ENCODE results near the gene CUX1. TPM values are rescaled to one million over a fixed set of nuclear protein-coding genes. Genes with fewer than 3 reads are reported as not detected.

CUX1 gene
- total RNA-seq, 4 donors from 2014 or later, result 40.8 to 62.1 (median 43.8) TPM

DNA sequence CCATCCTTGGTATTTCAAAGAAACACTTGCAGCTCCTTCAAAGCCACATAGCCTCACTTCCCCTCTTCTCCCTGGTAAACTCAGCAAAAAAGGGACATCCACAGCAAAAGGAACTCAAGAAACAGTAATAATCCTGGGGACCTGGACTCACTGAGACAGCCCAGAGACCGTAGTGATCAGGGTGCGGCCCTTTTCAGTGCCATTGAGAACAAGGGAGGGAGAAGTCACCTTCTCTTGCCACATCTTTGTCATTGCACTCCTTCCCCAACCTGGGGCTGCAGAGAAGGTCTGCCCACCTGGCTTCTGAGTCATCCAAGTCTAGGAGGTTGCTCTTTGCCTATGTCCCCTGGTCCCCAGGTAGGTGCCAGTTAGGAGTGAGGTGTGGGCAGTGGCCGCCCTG, 375.4 kb downstream of the CUX1 start:
- 93 to 94% methylated on average over 3 of the region's 3 CpGs for WGBS, 2 donors
- intact Hi-C loops (cut with DNase I; ENCODE audit: low total_unique reads), result no loop called here
- H3K4me3 ChIP-seq (ENCODE audit: low read depth, poor library complexity, severe bottlenecking), result no peak overlapping the region
- no peak for DNase-seq (ENCODE audit: low spot score in 2 of 2)
- TF ChIP-seq POLR2A (IDR thresholded peaks at IDR 0.05), result no peak
- TF ChIP-seq CTCF (IDR thresholded peaks at IDR 0.05), result no peak

- DNase-seq (ENCODE audit: low spot score in 2 of 2), result no peak
- WGBS, 2 donors, result 88 to 95% methylated on average over 8 of the region's 8 CpGs
- intact Hi-C loops (cut with DNase I; ENCODE audit: low total_unique reads), result no loop called here
- H3K4me3 ChIP-seq (ENCODE audit: low read depth, poor library complexity, severe bottlenecking), result no peak overlapping the region
- no peak for TF ChIP-seq CTCF (IDR thresholded peaks at IDR 0.05)
- TF ChIP-seq POLR2A (IDR thresholded peaks at IDR 0.05), result no peak
Measured at GRCh38 chr7:102193806-102194205, 376.4 kb downstream of the CUX1 start.

- DNase-seq (ENCODE audit: low spot score in 2 of 2), result no peak
- H3K4me3 ChIP-seq (ENCODE audit: low read depth, poor library complexity, severe bottlenecking), result no peak overlapping the region
- intact Hi-C loops (cut with DNase I; ENCODE audit: low total_unique reads), result no loop called here
- WGBS, 2 donors, result 97% methylated on average over 34 of the region's 34 CpGs
- TF ChIP-seq POLR2A (IDR thresholded peaks at IDR 0.05) (no peak), CTCF (IDR thresholded peaks at IDR 0.05) (no peak)
Measured at GRCh38 chr7:102195361-102195760, 377.9 kb downstream of the CUX1 start.

DNA sequence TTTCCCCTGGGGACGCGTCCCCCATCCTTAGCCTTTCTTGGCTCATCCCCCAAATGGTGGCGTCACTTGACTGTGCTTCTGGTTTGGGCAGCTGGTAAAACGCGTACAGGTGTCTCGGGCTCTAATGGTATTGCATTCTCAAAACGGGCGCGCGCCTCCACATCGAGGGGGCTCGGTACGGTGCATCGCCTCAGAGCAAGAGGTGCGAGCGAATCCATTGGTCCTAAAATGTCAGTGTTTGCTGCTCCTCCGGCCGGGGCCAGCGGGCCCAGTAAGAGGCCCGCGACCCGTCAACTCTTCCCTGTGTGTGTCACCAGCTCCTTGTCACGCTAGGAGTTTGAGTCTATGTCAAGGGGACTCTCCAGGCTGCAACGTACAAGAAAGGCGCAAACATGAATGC, 378.6 kb downstream of the CUX1 start:
- TF ChIP-seq CTCF (IDR thresholded peaks at IDR 0.05) (no peak), POLR2A (IDR thresholded peaks at IDR 0.05) (no peak)
- DNase-seq (ENCODE audit: low spot score in 2 of 2), result no peak
- 95 to 97% methylated on average over 25 of the region's 25 CpGs for WGBS, 2 donors
- H3K4me3 ChIP-seq (ENCODE audit: low read depth, poor library complexity, severe bottlenecking), result no peak overlapping the region
- intact Hi-C loops (cut with DNase I; ENCODE audit: low total_unique reads), result no loop called here

DNA sequence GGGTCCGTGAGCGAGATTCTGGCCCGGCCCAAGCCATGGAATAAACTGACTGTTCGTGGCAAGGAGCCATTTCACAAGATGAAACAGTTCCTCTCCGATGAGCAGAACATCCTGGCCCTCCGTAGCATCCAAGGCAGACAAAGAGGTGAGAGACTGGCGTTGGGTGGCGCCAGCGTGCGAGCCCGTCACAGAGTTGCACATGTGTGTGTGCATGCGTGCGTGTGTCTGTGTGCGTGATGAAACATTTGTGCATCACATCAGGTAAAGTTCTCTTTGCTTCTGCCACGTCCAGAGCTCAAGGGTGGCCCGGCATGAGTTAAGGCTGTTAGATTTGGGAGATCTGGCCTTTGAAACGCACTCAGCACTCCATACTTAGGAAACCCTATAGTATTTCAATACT, 379.7 kb downstream of the CUX1 start:
- no peak for TF ChIP-seq POLR2A (IDR thresholded peaks at IDR 0.05)
- no peak for TF ChIP-seq CTCF (IDR thresholded peaks at IDR 0.05)
- WGBS, 2 donors, result 94 to 97% methylated on average over 17 of the region's 17 CpGs

DNA sequence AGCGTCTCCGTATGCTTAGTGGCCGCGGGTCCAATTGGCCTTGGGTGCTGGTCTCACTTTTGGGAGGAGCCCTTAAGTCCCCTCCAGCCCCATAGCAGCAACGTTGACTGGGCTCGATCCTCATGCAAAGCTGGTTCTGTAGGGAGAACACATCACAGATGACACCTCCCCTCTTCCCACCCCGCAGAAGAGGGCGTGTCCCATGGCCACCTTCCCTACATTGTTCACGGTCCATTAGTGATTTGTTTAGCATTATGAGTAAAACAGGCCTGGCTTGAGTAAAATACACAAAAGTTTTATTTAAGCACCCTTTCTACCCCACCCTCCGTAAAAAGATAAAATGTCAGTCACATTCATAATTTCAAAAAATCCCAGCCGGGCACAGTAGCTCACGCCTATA, 380.2 kb downstream of the CUX1 start:
- WGBS, 2 donors, result 84 to 94% methylated on average over 12 of the region's 12 CpGs
- no peak overlapping the region for H3K4me3 ChIP-seq (ENCODE audit: low read depth, poor library complexity, severe bottlenecking)
- no peak for DNase-seq (ENCODE audit: low spot score in 2 of 2)
- no peak for TF ChIP-seq POLR2A (IDR thresholded peaks at IDR 0.05)
- no peak for TF ChIP-seq CTCF (IDR thresholded peaks at IDR 0.05)
- intact Hi-C loops (cut with DNase I; ENCODE audit: low total_unique reads), result no loop called here

More for the DNA sequence above, 379.7 kb downstream of the CUX1 start:
- intact Hi-C loops (cut with DNase I; ENCODE audit: low total_unique reads), result no loop called here
- no peak for DNase-seq (ENCODE audit: low spot score in 2 of 2)
- no peak overlapping the region for H3K4me3 ChIP-seq (ENCODE audit: low read depth, poor library complexity, severe bottlenecking)

Measured in lower leg skin (tissue), 4 donors.